ENCODE measurements around the gene CHKB.

Gene CHKB

DNA sequence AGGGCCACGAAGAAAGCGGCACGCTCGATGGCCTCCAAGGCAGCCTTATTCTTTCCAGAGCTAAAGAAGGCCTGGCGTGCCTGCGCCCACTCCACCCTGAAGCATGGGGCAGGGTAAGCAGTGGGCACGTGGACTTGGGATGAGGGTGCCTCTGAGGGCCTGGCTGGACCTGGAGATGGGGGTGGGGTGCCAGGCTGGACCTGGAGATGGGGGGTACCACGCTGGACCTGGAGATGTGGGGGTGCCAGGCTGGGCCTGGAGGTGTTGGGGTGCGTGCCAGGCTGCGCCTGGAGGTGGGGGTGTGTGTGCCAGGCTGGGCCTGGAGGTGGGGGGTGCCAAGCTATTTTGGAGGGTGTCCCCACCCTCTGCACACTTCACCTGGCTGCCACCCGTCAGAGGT lies 9.7 kb downstream of the CHKB start:
- DNase-seq (ENCODE audit: low read depth) = no peak

DNA sequence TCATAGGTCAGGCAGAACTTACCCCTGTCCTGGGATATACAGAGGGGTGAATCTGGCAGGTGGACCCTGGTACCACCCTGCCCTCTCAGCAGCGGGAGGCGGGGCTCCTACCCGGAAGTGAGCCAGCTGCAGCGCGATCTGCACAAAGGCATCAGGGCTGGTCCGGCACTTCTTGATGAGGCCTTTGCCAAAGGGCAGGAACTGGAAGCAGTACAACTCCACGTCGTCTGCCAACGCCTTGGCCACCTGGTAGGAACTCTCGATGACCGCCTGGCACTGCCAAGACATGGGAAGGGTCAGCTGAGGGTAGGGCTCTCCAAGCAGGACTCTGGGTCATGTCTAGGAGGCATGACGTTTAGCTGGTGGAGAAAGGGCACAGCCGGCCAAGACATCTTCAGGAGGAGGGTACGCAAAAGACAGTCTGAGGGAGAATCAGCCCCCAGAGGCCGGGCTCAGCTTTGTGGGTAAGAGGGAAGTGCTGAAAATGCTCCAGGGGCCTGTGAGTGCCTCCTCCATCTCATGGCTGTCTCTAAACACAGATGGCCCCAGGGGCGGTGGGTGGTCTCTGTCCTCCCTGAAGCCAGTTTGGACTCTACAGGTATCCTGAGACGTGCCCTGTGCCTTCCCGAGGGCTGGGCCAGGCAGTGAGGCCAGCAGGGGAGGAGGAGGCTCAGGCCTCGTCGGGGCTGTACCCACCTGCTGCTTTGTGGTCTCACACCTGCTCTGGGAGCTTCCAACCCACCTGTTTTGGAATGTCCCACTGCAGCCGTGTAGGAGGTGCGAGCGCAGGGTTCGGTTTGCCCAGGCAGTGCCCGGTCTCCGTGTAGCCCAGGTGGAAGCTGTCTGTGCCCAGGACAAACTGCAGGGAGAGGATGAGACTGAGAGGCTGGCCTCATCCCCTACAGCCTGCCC lies 11.1 kb downstream of the CHKB start:
- DNase-seq (ENCODE audit: low read depth) = no peak

DNA sequence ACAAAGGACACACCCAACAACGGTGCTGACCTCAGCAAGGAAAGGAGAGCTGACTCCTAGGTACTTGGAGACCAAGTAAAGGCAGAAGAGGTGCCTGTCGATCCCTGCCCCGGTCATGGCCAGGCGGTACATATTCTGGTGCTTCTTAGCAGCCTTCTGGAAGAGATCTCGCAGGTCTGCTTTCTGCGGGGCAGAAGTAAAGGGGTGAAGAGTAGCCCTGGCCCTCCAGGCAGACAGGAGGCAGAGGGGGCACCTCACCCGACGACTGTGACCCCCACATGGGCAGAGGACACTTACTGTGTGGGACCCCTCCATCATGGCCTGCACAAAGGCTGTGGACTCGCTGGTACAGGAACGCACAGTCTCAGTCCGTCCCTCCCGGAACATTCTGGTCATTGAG lies 11.8 kb downstream of the CHKB start:
- no peak for DNase-seq (ENCODE audit: low read depth)

DNA sequence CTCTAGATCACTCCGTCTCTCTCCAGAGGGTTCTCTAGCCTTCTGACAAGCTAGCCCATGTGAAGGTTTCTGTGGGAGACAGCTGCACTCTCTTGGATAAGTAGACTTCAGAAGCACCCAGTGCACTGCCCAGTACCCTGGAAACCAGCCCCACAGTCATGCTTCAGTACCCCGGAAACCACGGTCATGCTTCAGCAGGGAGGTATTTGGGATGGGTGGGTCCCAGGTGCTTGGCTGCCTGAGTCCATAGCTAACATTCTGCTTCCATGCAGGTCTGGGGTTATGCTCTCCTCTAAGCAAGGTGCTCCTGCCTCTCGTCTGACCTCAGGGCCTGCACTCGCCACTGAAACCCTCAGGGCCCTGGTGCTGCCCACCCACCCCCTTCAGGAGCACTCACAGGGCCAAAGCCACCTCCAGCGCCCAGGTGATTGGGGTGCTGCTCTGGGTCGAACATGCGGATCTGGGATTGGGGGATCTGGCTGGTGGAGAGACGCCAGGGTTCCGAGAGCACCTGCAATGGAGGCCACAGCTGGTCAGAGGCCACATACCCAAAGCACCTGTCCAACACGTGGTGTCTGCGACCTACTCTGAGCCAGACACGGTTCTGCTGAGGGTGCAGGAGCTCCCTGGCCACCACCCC lies 12.6 kb downstream of the CHKB start:
- no peak for DNase-seq (ENCODE audit: low read depth)

- DNase-seq (ENCODE audit: low read depth) = no peak
Observed at GRCh38 chr22:50569041-50569459, 13.6 kb downstream of the CHKB start.

DNA sequence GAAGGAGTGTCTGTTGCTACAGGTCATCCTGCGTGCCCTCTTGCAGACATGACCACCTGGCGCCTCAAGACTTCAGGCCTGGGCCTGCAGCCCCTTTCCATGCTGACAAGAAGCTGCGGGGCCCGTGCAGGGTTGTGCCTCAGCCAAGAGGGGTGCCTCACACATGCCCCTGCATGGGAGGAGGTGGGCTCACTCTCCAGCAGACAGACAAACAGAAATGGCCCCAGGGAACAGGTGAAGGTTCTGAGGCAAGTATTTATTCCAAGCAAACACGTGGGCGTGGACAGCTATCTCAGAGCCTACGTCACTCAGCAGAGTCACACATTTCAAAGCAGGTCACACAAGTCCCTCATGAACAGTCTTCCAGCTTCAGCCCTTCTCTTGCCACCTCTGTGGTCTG lies 14.0 kb downstream of the CHKB start:
- no peak for DNase-seq (ENCODE audit: low read depth)

GRCh38 chr22:50567721-50568252 lies 14.9 kb downstream of the CHKB start:
- no peak for DNase-seq (ENCODE audit: low read depth)

DNA sequence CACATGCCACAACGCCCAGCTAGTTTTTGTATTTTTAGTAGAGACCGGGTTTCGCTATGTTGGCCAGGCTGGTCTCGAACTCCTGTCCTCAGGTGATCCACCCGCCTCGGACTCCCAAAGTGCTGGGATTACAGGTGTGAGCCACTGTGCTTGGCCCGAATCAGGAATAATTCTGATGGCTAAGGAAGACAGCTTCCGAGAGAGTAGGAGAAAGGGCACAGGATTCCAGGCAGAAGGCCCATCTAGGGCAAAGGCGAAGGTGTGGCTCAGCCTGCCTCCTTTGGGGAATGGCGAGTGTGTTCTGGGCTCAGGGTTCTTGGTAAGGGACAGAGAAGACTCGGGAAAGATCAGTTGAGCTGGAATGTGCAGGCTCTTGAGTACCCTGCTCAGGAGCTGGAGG lies 18.4 kb downstream of the CHKB start:
- no peak for DNase-seq (ENCODE audit: low read depth)

GRCh38 chr22:50563413-50564160 lies 19.1 kb downstream of the CHKB start:
- no peak for DNase-seq (ENCODE audit: low read depth)

GRCh38 chr22:50562523-50563412 lies 19.9 kb downstream of the CHKB start, which contains the start of gene SYCE3:
SYCE3 (minus strand) TSS chr22:50562919; CDS start chr22:50556405, 6,514 bp downstream.
- peak; percentile 94 for DNase-seq (ENCODE audit: low read depth)

GRCh38 chr22:50561401-50562358 lies 21.0 kb downstream of the CHKB start:
- DNase-seq (ENCODE audit: low read depth) = no peak

DNA sequence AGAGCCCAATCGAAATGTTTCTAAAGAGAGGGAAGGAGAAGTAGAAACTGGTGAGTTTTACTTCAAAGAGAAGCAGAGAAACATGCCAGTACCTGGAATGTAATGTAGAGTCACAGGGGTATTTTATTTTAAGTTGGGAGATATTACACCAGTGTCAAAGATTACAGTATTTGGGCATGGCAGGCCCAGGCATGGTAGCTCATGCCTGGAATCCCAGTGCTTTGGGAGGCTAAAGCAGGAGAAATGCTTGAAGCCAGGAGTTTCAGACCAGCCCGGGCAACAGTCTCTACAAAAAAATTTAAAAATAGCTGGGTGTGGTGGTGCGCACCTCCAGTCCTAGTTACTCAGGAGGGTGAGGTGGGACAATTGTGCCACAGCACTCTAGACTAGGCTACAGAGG lies 22.6 kb downstream of the CHKB start:
- DNase-seq (ENCODE audit: low read depth) = no peak

GRCh38 chr22:50556703-50557102 lies 25.9 kb downstream of the CHKB start:
- no peak for DNase-seq (ENCODE audit: low read depth)

DNA sequence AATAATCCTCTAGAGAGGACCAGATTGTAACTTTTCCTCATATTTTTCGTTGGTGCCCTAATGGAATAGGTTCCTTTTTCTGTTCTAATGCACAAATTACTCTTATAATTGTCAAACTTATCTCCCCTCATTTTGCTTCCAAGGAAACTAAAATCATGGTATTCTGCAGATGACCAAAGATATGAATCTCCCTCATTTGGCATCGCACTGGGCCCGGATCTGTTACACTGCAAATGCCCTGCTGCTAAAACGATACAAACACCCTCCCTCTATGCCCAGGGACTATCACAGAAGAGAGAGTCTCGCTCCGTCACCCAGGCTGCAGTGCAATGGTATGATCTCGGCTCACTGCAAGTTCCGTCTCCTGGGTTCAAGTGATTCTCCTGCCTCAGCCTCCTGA lies 29.3 kb downstream of the CHKB start:
- no peak for DNase-seq (ENCODE audit: low read depth)

DNA sequence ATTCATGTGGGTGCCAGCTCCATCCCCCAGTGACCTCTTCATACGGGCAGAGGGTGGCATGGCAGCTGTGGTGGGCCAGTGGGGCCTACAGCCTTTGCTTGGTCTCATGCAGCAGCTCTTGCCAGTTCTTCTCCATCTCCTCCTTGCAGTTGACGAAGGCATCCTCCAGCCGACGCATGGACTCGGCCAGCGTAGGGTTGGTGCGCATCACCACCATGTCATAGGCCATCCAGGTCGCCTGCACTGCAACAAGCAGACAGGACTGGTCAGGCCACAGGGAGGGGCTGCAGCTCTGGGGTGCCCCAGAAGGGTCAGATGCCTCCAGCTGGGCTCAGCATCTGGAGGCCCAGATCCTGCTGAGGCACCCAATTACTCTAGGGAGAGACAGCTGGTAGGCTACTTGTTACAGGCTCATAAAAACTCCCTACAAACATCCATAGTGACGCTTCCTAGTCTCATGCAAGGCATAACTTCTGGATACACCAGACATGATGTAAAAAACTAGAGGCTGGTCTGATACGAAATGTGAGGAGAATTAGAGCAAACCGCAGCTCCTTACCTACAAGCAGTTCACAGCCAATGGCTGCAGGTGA lies 31.4 kb downstream of the CHKB start:
- no peak for DNase-seq (ENCODE audit: low read depth)

DNA sequence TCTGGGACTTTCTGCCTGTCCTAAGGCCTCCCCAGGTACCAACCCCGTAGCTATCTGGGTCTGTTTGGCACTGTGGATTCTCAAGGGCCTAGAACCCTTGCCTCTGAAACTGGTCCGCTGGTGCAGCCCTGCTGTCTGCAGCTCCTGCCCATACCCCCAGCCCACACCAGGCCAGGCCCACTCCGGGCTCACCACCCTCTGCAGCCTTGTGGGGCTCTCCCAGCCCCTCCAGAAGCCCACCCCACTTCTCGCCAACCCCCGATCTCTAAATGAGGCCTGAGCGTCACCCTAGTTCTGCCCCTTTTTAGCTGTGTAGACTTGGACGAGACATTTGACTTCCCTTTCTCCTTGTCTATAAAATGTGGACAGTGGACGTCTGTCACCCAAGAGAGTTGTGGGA lies 32.3 kb downstream of the CHKB start:
- DNase-seq (ENCODE audit: low read depth) = no peak

DNA sequence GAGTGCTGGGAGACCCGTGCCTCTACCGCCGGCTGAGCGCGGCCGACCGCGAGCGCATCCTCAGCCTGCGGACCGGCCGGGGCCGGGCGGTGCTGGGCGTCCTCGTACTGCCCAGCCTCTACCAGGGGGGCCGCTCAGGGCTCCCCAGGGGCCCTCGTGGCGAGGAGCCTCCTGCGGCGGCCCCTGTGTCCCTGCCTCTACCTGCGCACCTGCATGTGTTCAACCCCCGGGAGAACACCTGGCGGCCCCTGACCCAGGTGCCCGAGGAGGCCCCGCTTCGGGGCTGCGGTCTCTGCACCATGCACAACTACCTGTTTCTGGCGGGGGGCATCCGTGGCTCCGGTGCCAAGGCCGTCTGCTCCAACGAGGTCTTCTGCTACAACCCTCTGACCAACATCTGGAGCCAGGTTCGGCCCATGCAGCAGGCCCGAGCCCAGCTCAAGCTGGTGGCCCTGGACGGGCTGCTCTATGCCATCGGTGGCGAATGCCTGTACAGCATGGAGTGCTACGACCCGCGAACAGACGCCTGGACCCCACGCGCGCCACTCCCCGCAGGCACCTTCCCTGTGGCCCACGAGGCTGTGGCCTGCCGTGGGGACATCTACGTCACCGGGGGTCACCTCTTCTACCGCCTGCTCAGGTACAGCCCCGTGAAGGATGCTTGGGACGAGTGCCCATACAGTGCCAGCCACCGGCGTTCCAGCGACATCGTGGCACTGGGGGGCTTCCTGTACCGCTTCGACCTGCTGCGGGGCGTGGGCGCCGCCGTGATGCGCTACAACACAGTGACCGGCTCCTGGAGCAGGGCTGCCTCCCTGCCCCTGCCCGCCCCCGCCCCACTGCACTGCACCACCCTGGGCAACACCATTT lies 33.5 kb downstream of the CHKB start:
- DNase-seq (ENCODE audit: low read depth) = no peak

DNA sequence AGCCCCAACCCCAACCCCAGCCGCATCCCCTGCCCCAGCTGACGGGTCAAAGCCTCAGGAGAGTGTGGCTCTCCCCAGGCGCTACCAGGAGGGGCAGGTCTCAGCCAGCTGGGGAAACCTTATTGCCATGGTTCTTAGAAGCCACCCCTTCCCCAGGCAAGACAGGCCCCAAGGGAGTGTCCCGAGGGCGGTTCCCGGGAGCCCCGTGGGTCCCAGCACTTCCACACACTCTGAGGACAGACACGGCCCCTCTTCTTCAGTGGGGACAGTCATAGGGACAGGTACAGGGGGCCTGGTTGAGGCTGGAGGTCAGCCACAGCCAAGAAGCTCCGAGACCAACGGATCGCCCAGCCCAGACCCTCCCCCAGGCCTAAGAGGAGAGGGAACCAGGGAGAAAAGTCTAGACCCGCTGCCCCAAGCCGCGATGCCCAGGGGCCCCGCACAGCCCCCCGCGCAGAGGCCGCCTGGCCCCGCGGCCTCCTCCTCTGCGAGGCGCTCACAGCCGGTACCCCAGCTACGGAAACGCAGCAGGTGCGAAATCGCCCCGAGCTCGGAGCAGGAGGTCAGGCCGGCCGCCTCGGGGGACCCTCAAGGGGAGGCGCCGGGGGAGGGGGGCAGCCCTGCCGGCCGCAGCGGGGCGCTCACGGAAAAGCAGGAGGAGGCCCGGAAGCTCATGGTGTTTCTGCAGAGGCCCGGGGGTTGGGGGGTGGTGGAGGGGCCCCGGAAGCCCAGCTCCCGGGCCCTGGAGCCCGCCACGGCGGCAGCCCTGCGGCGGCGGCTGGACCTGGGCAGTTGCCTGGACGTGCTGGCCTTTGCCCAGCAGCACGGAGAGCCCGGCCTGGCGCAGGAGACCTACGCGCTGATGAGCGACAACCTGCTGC lies 34.4 kb downstream of the CHKB start:
- DNase-seq (ENCODE audit: low read depth) = no peak

All from activated gamma-delta T cell treated with anti-CD3 and anti-CD28 coated beads, Interleukin-2, amount 50 U/mL, for 16 hours (primary cell).